GM12865 (cell line): ENCODE results near the gene DIP2B.

Experiments
- DNase-seq: peaks from one replicate; pipeline ENCODE4 v3.0.0; 2010; ENCODE audit warnings: low read depth
- H3K4me3 ChIP-seq: 2 replicates; pipeline ENCODE4 v1.5.1; 2011; ENCODE audit warnings: mild to moderate bottlenecking, low read depth, low read length, control low read depth
- CTCF ChIP-seq: IDR thresholded peaks from 2 replicates; pipeline ENCODE4 v1.5.1; 2011; ENCODE audit warnings: low read length, control low read depth, low read depth, inconsistent platforms; ENCODE audit not compliant: insufficient read depth; ENCODE audit errors: missing control alignments

The DIP2B gene

GRCh38 chr12:50785406-50786001, 280.7 kb downstream of the DIP2B start:
- TF ChIP-seq CTCF = no peak
- no peak for DNase-seq
- H3K4me3 ChIP-seq = no peak overlapping the region

- no peak for DNase-seq
- TF ChIP-seq CTCF = no peak
These were observed 281.9 kb downstream of the DIP2B start for GRCh38 chr12:50786498-50787231.

GRCh38 chr12:50787618-50788017, 282.8 kb downstream of the DIP2B start:
- DNase-seq = no peak
- no peak for TF ChIP-seq CTCF
- H3K4me3 ChIP-seq = no peak overlapping the region

More at GRCh38 chr12:50786498-50787231, 281.9 kb downstream of the DIP2B start:
- H3K4me3 ChIP-seq = no peak overlapping the region

- no peak for TF ChIP-seq CTCF
- no peak overlapping the region for H3K4me3 ChIP-seq
- no peak for DNase-seq
These were observed 283.8 kb downstream of the DIP2B start for GRCh38 chr12:50788561-50788960.

- no peak for TF ChIP-seq CTCF
- no peak overlapping the region for H3K4me3 ChIP-seq
- no peak for DNase-seq
These were observed 285.3 kb downstream of the DIP2B start for GRCh38 chr12:50790081-50790480.
